Endodermal cell (in vitro differentiated cells): ENCODE measurements around the gene RIMBP2. TPM values are rescaled to one million over a fixed set of nuclear protein-coding genes. Genes with fewer than 3 reads are reported as not detected.

Source experiments
- DNase-seq: peaks from one replicate; pipeline ENCODE4 v3.0.0-alpha.2; 2017
- H3K27ac ChIP-seq: 2 replicates; pipeline ENCODE4 v1.5.1; 2013; ENCODE audit warnings: mild to moderate bottlenecking, low read depth, low read length, moderate library complexity
- H3K27me3 ChIP-seq: 2 replicates; pipeline ENCODE4 v1.6.1; 2013; ENCODE audit warnings: mild to moderate bottlenecking, low read length, moderate library complexity; ENCODE audit not compliant: insufficient read depth, control insufficient read depth, poor library complexity, severe bottlenecking
- H3K36me3 ChIP-seq: 2 replicates; pipeline ENCODE4 v1.7.0; 2013; ENCODE audit warnings: mild to moderate bottlenecking, low read length, moderate library complexity; ENCODE audit not compliant: control insufficient read depth, insufficient read depth
- H3K4me1 ChIP-seq: one replicate; pipeline ENCODE4 v1.7.0; 2013; ENCODE audit warnings: low read length; ENCODE audit not compliant: control insufficient read depth, insufficient read depth
- H3K4me3 ChIP-seq: 2 replicates; pipeline ENCODE4 v1.5.1; 2013; ENCODE audit warnings: mild to moderate bottlenecking, low read length, moderate library complexity
- H3K9ac ChIP-seq: 2 replicates; pipeline ENCODE4 v1.6.1; 2013; ENCODE audit warnings: mild to moderate bottlenecking, low read length, moderate library complexity; ENCODE audit not compliant: poor library complexity, severe bottlenecking; ENCODE audit errors: extremely low read depth
- H3K9me3 ChIP-seq: 2 replicates; pipeline ENCODE4 v1.6.1; 2013; ENCODE audit warnings: mild to moderate bottlenecking, low read length, moderate library complexity; ENCODE audit not compliant: control insufficient read depth
- H3K27ac Mint-ChIP-seq: 2 replicates; pipeline ENCODE4 v1.8.0; 2020; ENCODE audit warnings: mixed read lengths
- H3K27me3 Mint-ChIP-seq: 2 replicates; pipeline ENCODE4 v1.8.0; 2021; ENCODE audit warnings: mild to moderate bottlenecking, mixed read lengths; ENCODE audit not compliant: insufficient read depth
- H3K36me3 Mint-ChIP-seq: 2 replicates; pipeline ENCODE4 v1.8.0; 2020; ENCODE audit warnings: low read depth, mixed read lengths
- H3K4me1 Mint-ChIP-seq: 2 replicates; pipeline ENCODE4 v1.8.0; 2020; ENCODE audit warnings: mixed read lengths
- H3K4me3 Mint-ChIP-seq: 2 replicates; pipeline ENCODE4 v1.8.0; 2020; ENCODE audit warnings: mild to moderate bottlenecking, moderate library complexity, mixed read lengths
- H3K9me3 Mint-ChIP-seq: 2 replicates; pipeline ENCODE4 v1.8.0; 2020; ENCODE audit warnings: mild to moderate bottlenecking, mixed read lengths
- CTCF ChIP-seq: fragments of 200-600 bp; sonication (generic); conservative IDR thresholded peaks from 2 replicates; pipeline ENCODE4 v1.5.0; 2021; ENCODE audit warnings: antibody characterized with exemption, mild to moderate bottlenecking
- WGBS, 2 experiments: methylation state at CpG; one replicate each; pipeline versions ENCODE4 v1.1.5 to v1.1.7; 2013; ENCODE audit warnings: missing lambda C conversion rate in 2 of 2, mixed read lengths in 1 of 2; ENCODE audit not compliant: insufficient coverage in 1 of 2, insufficient read length in 1 of 2; 5-methylcytosine and 5-hydroxymethylcytosine counted together
- long read RNA-seq, 4 experiments: library from polyadenylated mRNA in 2 of 4; library from RNA in 1 of 4; library from capped mRNA in 1 of 4; stranded (forward) in 3 of 4; unstranded in 1 of 4; transcript quantifications; one replicate each; pipeline ENCODE4 v2.0.0, GENCODE V29; 2020 to 2021; ENCODE audit warnings: inconsistent platforms in 1 of 4
- polyA plus RNA-seq, 2 experiments: library from polyadenylated mRNA; stranded (reverse); fragments of 50-300 nt; gene quantifications; one replicate each; pipeline ENCODE4 v1.2.3, GENCODE V29; 2013
- total RNA-seq, 2 donors: library from RNA; stranded (reverse); fragmentation: NEBNext Ultra II Directional in 1 of 2; extraction: Animal tissue kit (Norgen Biotek cat#: 25700) in 1 of 2; gene quantifications; 2 replicates in 1 of 2; 3 replicates in 1 of 2; pipeline ENCODE4 v1.2.1, GENCODE V29; 2021

RIMBP2 gene
- 1 to 10 TPM in 1 of 2 donors, under 1 TPM in 1; 0.13 to 3.4 TPM for total RNA-seq
- 8.4 TPM for polyA plus RNA-seq (2013, experiment 1 of 2)
- 11.0 TPM for polyA plus RNA-seq (2013, experiment 2 of 2)
- long read RNA-seq, experiment 1, result 0 reads
- long read RNA-seq, experiment 2, partial matches to known transcripts, result 0 of 4 reads
- long read RNA-seq, experiment 2, other reads (novel, unspliced or antisense), result 4 of 4 reads
- long read RNA-seq, experiment 3, partial matches to known transcripts, result 0 of 7 reads
- long read RNA-seq, experiment 3, other reads (novel, unspliced or antisense), result 7 of 7 reads
- long read RNA-seq, experiment 4, partial matches to known transcripts, result 0 of 1 reads
- long read RNA-seq, experiment 4, other reads (novel, unspliced or antisense), result 1 of 1 reads

DNA sequence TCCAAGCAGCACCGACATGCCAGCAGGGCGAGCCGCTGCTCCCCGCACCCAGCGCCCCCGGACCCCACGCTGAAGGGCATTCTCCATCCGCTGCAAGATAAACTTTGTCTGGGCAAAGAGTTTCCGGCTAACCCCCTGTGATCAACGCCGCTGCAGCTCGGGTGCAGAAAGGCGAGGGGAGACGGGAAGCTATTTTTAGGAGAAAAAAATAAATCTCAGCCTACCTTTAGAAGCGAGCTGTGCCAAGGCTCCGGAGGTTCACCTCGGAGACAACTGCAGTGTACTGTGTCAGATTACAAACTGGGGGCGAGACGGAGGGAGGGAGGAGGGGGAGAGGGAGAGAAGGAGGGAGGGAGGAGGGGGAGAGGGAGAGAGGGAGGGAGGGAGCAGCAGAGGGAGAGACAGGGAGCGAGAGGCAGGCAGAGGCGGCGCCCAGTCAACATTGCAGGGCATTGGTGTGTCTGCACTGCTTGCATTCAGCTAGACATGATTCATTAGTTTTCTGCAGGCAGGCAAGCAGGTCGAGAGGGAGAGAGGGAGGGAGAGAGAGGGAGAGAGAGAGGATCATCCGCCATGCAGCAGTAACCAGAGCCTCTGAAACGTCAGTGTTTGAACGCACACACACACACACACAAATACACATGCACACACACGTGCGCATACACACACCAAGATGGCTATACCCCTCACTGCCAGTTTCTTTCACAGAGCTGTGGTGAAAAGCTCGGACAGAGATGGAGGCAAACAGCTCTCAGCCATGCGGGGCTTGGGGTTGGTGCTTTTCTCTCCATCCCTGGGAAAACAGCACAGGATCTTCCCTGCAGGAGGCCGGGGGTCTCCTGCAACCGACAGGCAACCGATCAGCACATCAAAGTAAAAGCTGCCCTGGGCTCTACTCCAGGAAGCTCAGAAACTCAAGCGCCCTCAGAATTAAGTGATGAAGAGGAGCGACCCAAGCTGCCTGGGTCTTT, at the start of gene RIMBP2:
RIMBP2 (minus strand) TSS at position 302 of the 971 bp plus-strand sequence. CDS start 237,286 bp downstream, outside the sequence.
- peak within 1 kb of the TSS; percentile 44 for H3K9ac ChIP-seq
- no peaks in the 10 kb centered on the region for H3K9me3 Mint-ChIP-seq
- 2 to 3% methylated on average over 11 to 35 of the region's 35 CpGs for WGBS, 2 experiments
- H3K27ac ChIP-seq, result peak within 1 kb of the TSS; percentile 83
- no peaks in the 10 kb centered on the region for H3K36me3 Mint-ChIP-seq
- peak; percentile 91 for DNase-seq
- peaks cover 68% of the 10 kb centered on the region for H3K27me3 Mint-ChIP-seq
- peak within 1 kb of the TSS; percentile 73 for H3K4me3 Mint-ChIP-seq
- H3K27me3 ChIP-seq, result peaks cover 59% of the 10 kb centered on the region
- peaks cover 2% of the 10 kb centered on the region for H3K4me1 ChIP-seq
- peaks cover 5% of the 10 kb centered on the region for H3K9me3 ChIP-seq
- peaks cover 2% of the 10 kb centered on the region for H3K4me1 Mint-ChIP-seq
- no peaks in the 10 kb centered on the region for H3K36me3 ChIP-seq
- H3K27ac Mint-ChIP-seq, result no peak within 1 kb of the TSS
- no peak for TF ChIP-seq CTCF
- peak within 1 kb of the TSS; percentile 89 for H3K4me3 ChIP-seq

DNA sequence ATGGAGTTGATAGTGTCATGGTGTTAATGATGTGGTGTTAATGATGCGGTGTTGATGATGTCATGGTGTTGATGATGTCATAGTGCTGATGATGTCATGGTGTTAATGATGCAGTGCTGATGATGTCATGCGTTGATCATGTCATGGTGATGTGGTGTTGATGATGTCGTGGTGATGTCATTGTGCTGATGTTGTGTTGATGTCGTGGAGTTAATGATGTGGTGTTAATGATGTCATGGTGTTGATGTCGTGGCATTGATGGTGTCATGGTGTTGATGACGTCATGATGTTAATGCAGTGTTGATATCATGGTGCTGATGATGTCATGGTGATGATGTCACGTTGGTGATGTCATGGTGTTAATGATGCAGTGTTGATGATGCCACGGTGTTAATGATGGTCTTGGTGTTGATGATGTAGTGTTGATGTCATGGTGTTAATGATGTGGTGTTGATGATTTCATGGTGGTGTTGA, 49.1 kb upstream of the RIMBP2 start:
- Histone ChIP-seq H3K9me3 (peaks cover 18% of the 10 kb centered on the region), H3K9ac (no peak overlapping the region), H3K4me1 (no peaks in the 10 kb centered on the region), H3K27ac (no peak overlapping the region), H3K27me3 (no peaks in the 10 kb centered on the region), H3K4me3 (no peak overlapping the region), H3K36me3 (no peaks in the 10 kb centered on the region)
- Mint-ChIP-seq H3K9me3 (no peaks in the 10 kb centered on the region), H3K27ac (no peak overlapping the region), H3K36me3 (no peaks in the 10 kb centered on the region), H3K4me1 (no peaks in the 10 kb centered on the region), H3K4me3 (no peak overlapping the region), H3K27me3 (peaks cover 5% of the 10 kb centered on the region)
- WGBS, 2 experiments, result 92 to 93% methylated on average over 7 to 8 of the region's 8 CpGs
- no peak for TF ChIP-seq CTCF
- DNase-seq, result no peak

- H3K36me3 ChIP-seq, result no peaks in the 10 kb centered on the region
- H3K4me1 Mint-ChIP-seq, result no peaks in the 10 kb centered on the region
- H3K27me3 ChIP-seq, result no peaks in the 10 kb centered on the region
- H3K27me3 Mint-ChIP-seq, result peaks cover 5% of the 10 kb centered on the region
- no peak overlapping the region for H3K27ac Mint-ChIP-seq
- H3K36me3 Mint-ChIP-seq, result no peaks in the 10 kb centered on the region
- H3K9me3 Mint-ChIP-seq, result no peaks in the 10 kb centered on the region
- no peak overlapping the region for H3K9ac ChIP-seq
- peaks cover 18% of the 10 kb centered on the region for H3K9me3 ChIP-seq
- H3K4me3 ChIP-seq, result no peak overlapping the region
- no peak overlapping the region for H3K27ac ChIP-seq
- no peak overlapping the region for H3K4me3 Mint-ChIP-seq
- peak; percentile 70 for DNase-seq
- WGBS, 2 experiments, result 94 to 95% methylated on average over 7 to 14 of the region's 14 CpGs
- TF ChIP-seq CTCF, result no peak
- no peaks in the 10 kb centered on the region for H3K4me1 ChIP-seq
These were observed 48.5 kb upstream of the RIMBP2 start for GRCh38 chr12:130764475-130765185.
